K562 (cell line): ENCODE measurements around the gene RBL1. TPM values are rescaled to one million over a fixed set of nuclear protein-coding genes. Genes with fewer than 3 reads are reported as not detected.

Experiments used
- BCL6 ChIP-seq: fragments of 250-450 bp; sonication (Bioruptor Pico); IDR thresholded peaks from 2 replicates; pipeline ENCODE4 v1.4.0; 2020
- CBX3 ChIP-seq, 2 experiments: IDR thresholded peaks; 1 replicate in 1 of 2; 2 replicates in 1 of 2; pipeline ENCODE4 v1.6.1; 2012; ENCODE audit warnings: inconsistent platforms in 2 of 2, low read length in 2 of 2, borderline replicate concordance in 1 of 2, control low read depth in 1 of 2
- CREM ChIP-seq: IDR thresholded peaks from 2 replicates; pipeline ENCODE4 v1.6.1; 2014; ENCODE audit warnings: antibody characterized with exemption, low read depth
- CSDE1 ChIP-seq, 2 experiments: fragments of 450-650 bp; IDR thresholded peaks; 2 replicates each; pipeline ENCODE4 v1.6.1; 2016; ENCODE audit warnings: mild to moderate bottlenecking in 1 of 2
- HIVEP1 ChIP-seq: fragments of 250-450 bp; sonication (Bioruptor Pico); IDR thresholded peaks from 2 replicates; pipeline ENCODE4 v1.4.0; 2020; ENCODE audit warnings: mild to moderate bottlenecking
- HNRNPL ChIP-seq: fragments of 200-400 bp; formaldehyde crosslinking; IDR thresholded peaks from 2 replicates; pipeline ENCODE4 v1.6.1; 2017; ENCODE audit warnings: low read depth, mild to moderate bottlenecking, low read length
- KHSRP ChIP-seq: fragments of 450-650 bp; IDR thresholded peaks from 2 replicates; pipeline ENCODE4 v1.6.1; 2017
- MTA3 ChIP-seq: fragments of 450-650 bp; formaldehyde crosslinking; IDR thresholded peaks from 2 replicates; pipeline ENCODE4 v1.6.1; 2017; ENCODE audit warnings: mild to moderate bottlenecking, borderline replicate concordance
- NR2C2 ChIP-seq, 2 experiments: fragments of 200-800 bp in 1 of 2; sonication (Bioruptor generic) in 1 of 2; sonication (generic) in 1 of 2; formaldehyde crosslinking in 1 of 2; IDR thresholded peaks; 2 replicates each; pipeline versions ENCODE4 v1.6.1 to v1.8.0; 2016 to 2022; ENCODE audit warnings: mild to moderate bottlenecking in 1 of 2, missing compliant biosample characterization in 1 of 2, missing genetic modification characterization in 1 of 2, missing genetic modification reagents in 1 of 2
- NR2F6 ChIP-seq: fragments of 450-650 bp; formaldehyde crosslinking; IDR thresholded peaks from 2 replicates; pipeline ENCODE4 v1.4.0; 2020; ENCODE audit warnings: mild to moderate bottlenecking
- NRF1 ChIP-seq, 2 experiments: fragments of 450-650 bp; IDR thresholded peaks in 1 of 2; conservative IDR thresholded peaks in 1 of 2; 2 replicates each; pipeline ENCODE4 v1.6.1; 2014; ENCODE audit warnings: mild to moderate bottlenecking in 2 of 2
- PREB ChIP-seq: sonication (generic); formaldehyde crosslinking; IDR thresholded peaks from 2 replicates; pipeline ENCODE4 v1.8.1; 2023; ENCODE audit warnings: mild to moderate bottlenecking, missing genetic modification reagents
- RREB1 ChIP-seq: fragments of 250-450 bp; sonication (Bioruptor Pico); IDR thresholded peaks from 2 replicates; pipeline ENCODE4 v1.4.0; 2020
- SMAD4 ChIP-seq: fragments of 250-450 bp; sonication (Bioruptor Pico); conservative IDR thresholded peaks from 2 replicates; pipeline ENCODE4 v1.8.0; 2021; ENCODE audit warnings: inconsistent platforms, mild to moderate bottlenecking, moderate library complexity
- STAG1 ChIP-seq: sonication (generic); formaldehyde crosslinking; IDR thresholded peaks from 2 replicates; pipeline ENCODE4 v1.5.0; 2020; ENCODE audit warnings: missing genetic modification reagents, borderline replicate concordance
- TRIM25 ChIP-seq: fragments of 450-650 bp; IDR thresholded peaks from 2 replicates; pipeline ENCODE4 v1.7.0; 2016; ENCODE audit warnings: borderline replicate concordance
- YY1 ChIP-seq, 3 experiments: IDR thresholded peaks; 2 replicates each; pipeline ENCODE4 v1.6.1; 2011; ENCODE audit warnings: low read length in 2 of 3, mild to moderate bottlenecking in 2 of 3, moderate library complexity in 2 of 3, borderline replicate concordance in 1 of 3, control low read depth in 1 of 3, low read depth in 1 of 3; ENCODE audit not compliant: insufficient read depth in 3 of 3, insufficient replicate concordance in 2 of 3, control insufficient read depth in 1 of 3, insufficient read length in 1 of 3; ENCODE audit errors: extremely low read depth in 1 of 3
- ZNF354B ChIP-seq: fragments of 250-450 bp; sonication (Bioruptor Pico); IDR thresholded peaks from 2 replicates; pipeline ENCODE4 v1.4.0; 2020
- polyA plus RNA-seq, 8 experiments: library from polyadenylated mRNA; depleted of rRNA in 4 of 8; stranded (reverse) in 5 of 8; unstranded in 3 of 8; fragments of >200 nt; fragmentation: Nextera tagmentation in 2 of 8; fragmentation: Illumina TruSeq in 1 of 8; extraction: Ambion mirVana in 2 of 8; extraction: Trizol in 1 of 8; gene quantifications; 2 replicates each; pipeline versions ENCODE4 v1.2.1 to v1.2.3, GENCODE V29; 2011 to 2014; ENCODE audit warnings: inconsistent platforms in 1 of 8, missing spikeins in 1 of 8
- total RNA-seq, 7 experiments: library from RNA; depleted of rRNA in 6 of 7; stranded (reverse); fragments of >200 nt in 6 of 7; fragmentation: Illumina TruSeq in 2 of 7; extraction: Trizol in 2 of 7; gene quantifications; 2 replicates each; pipeline versions ENCODE4 v1.2.1 to v1.2.3, GENCODE V29; 2011 to 2021; ENCODE audit warnings: low replicate concordance in 1 of 7

Gene RBL1
- total and polyA plus RNA-seq, 9 of the 15 experiments (the other 6 are each of a cell fraction or from before 2014, with no cell fraction given): 4.0 to 25.9 (median 15.6) TPM

GRCh38 chr20:37095599-37096414, at the start of gene RBL1 (continued):
- no peak for TF ChIP-seq TRIM25
- TF ChIP-seq MTA3: peak; percentile 94
- peak; percentile 94 for TF ChIP-seq RREB1 (CRISPR knock-in tag)
- no peak; the same call in 1 of the 2 replicates for TF ChIP-seq STAG1
- peak in 2 of 3 experiments; percentile 45 to 53 for TF ChIP-seq YY1 (IDR thresholded peaks at IDR 0.05; ENCODE audit: borderline replicate concordance in 1 of 3, control insufficient read depth in 1 of 3, extremely low read depth in 1 of 3, insufficient read depth in 3 of 3, insufficient read length in 1 of 3, insufficient replicate concordance in 2 of 3, low read depth in 1 of 3, low read length in 2 of 3)
- TF ChIP-seq CREM: peak; percentile 85
- peak; percentile 64 to 74 for TF ChIP-seq NRF1 (conservative IDR thresholded peaks at IDR 0.05 in 1 of 2, IDR thresholded peaks at IDR 0.05 in 1 of 2)
- TF ChIP-seq BCL6 (CRISPR knock-in tag): no peak
- TF ChIP-seq CBX3 (IDR thresholded peaks at IDR 0.05; ENCODE audit: borderline replicate concordance in 1 of 2, low read length in 2 of 2): peak in 1 of 2 experiments; percentile 75; a peak in 1 of 3 replicates
- TF ChIP-seq HNRNPL: no peak
- peak; percentile 98; the same call in 1 of the 2 replicates for TF ChIP-seq PREB (CRISPR knock-in tag)
- no peak for TF ChIP-seq ZNF354B (CRISPR knock-in tag)
- peak; percentile 90 for TF ChIP-seq SMAD4 (CRISPR knock-in tag)
- TF ChIP-seq CSDE1 (IDR thresholded peaks at IDR 0.05): peak in 1 of 2 experiments; percentile 66; a peak in 1 of 4 replicates
- no peak for TF ChIP-seq KHSRP
- TF ChIP-seq HIVEP1: no peak
- TF ChIP-seq NR2F6 (CRISPR knock-in tag): 0 out of 2 replicates have a peak, but pooled peaks have one; percentile 10
- no peak; the same call in 1 of the 2 replicates for TF ChIP-seq NR2C2 (CRISPR knock-in tag; IDR thresholded peaks at IDR 0.05)
- TF ChIP-seq NR2C2 (tag; IDR thresholded peaks at IDR 0.05): peak; percentile 72
